Vagina (tissue), 2 donors: ENCODE data around the gene MALT1.

Source experiments
- POLR2A ChIP-seq, 2 donors: fragments of 450-650 bp; IDR thresholded peaks; one replicate each; pipeline ENCODE4 v1.6.1; 2017; ENCODE audit warnings: antibody characterized with exemption in 2 of 2, mild to moderate bottlenecking in 2 of 2, moderate library complexity in 2 of 2
- TF ChIP-seq, protein P1 (sequence below), 3 experiments: fragments of 450-650 bp in 2 of 3; fragments of 200-600 bp in 1 of 3; sonication (generic) in 1 of 3; IDR thresholded peaks; one replicate each; pipeline ENCODE4 v1.5.1; 2017 to 2019; ENCODE audit warnings: antibody characterized with exemption in 3 of 3, mild to moderate bottlenecking in 2 of 3, moderate library complexity in 2 of 3

DNA sequence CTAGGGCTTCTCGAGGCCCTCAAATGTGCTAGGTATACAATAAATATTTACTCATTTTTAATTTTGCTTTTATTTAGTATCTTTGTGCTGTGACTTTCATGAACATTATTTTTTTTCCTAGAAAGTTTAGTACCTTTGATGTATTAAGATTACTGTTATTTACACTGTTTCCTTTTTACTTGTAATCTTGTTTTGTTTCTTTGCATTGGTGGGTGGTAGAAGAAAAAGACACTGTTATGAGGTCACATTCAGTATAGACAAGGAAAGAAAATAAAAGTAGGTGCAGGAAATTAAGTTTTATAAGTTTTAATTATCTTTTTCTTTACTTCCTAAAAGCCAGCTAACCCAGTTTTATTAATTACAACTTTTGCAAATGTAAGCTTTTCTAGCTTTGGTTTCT is 23.0 kb downstream of the MALT1 start:
- TF ChIP-seq, protein P1, sequence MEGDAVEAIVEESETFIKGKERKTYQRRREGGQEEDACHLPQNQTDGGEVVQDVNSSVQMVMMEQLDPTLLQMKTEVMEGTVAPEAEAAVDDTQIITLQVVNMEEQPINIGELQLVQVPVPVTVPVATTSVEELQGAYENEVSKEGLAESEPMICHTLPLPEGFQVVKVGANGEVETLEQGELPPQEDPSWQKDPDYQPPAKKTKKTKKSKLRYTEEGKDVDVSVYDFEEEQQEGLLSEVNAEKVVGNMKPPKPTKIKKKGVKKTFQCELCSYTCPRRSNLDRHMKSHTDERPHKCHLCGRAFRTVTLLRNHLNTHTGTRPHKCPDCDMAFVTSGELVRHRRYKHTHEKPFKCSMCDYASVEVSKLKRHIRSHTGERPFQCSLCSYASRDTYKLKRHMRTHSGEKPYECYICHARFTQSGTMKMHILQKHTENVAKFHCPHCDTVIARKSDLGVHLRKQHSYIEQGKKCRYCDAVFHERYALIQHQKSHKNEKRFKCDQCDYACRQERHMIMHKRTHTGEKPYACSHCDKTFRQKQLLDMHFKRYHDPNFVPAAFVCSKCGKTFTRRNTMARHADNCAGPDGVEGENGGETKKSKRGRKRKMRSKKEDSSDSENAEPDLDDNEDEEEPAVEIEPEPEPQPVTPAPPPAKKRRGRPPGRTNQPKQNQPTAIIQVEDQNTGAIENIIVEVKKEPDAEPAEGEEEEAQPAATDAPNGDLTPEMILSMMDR (IDR thresholded peaks at IDR 0.05): no peak
- TF ChIP-seq POLR2A (IDR thresholded peaks at IDR 0.05): no peak
